Measurements from ENCODE around the gene TF. TPM values are rescaled to one million over a fixed set of nuclear protein-coding genes. Genes with fewer than 3 reads are reported as not detected.
A peak's percentile ranks its signal among the peaks of the same experiment; 100 is the strongest.

Gene TF
- total RNA-seq, 1 donor from 2014 or later: 0.34 TPM

GRCh38 chr3:133820889-133821675 lies 74.9 kb downstream of the TF start:
- H3K36me3 ChIP-seq (ENCODE audit: insufficient read depth, low read length): peaks cover 50% of the 10 kb centered on the region
- H3K27ac ChIP-seq (ENCODE audit: low read depth, low read length): no peak overlapping the region
- peaks cover 33% of the 10 kb centered on the region for H3K36me3 Mint-ChIP-seq (ENCODE audit: low read depth, unreplicated experiment)
- no peak overlapping the region for H3K9ac ChIP-seq (ENCODE audit: low read length)
- H3K4me3 ChIP-seq (ENCODE audit: insufficient read depth, low read depth, low read length): no peak overlapping the region
- H3K27me3 ChIP-seq (ENCODE audit: insufficient read depth, low read length): no peaks in the 10 kb centered on the region
- H3K4me1 Mint-ChIP-seq (ENCODE audit: low read depth, unreplicated experiment): peaks cover 4% of the 10 kb centered on the region
- H3K9me3 ChIP-seq (ENCODE audit: insufficient read depth, low read depth, low read length): no peaks in the 10 kb centered on the region
- DNase-seq (ENCODE audit: low read depth): no peak
- no peak overlapping the region for H3K4me3 Mint-ChIP-seq (ENCODE audit: unreplicated experiment)
- no peaks in the 10 kb centered on the region for H3K9me3 Mint-ChIP-seq (ENCODE audit: unreplicated experiment)
- FAIRE-seq: no peak
- TF ChIP-seq EZH2 (IDR thresholded peaks at IDR 0.05; ENCODE audit: insufficient read depth, low read length) (no peak), CTCF (IDR thresholded peaks at IDR 0.05; ENCODE audit: insufficient read depth, low read depth, low read length) (no peak)
- H3K4me2 ChIP-seq (ENCODE audit: low read length): no peak overlapping the region
- no peak overlapping the region for H2AFZ ChIP-seq (ENCODE audit: low read depth, low read length)
- peak overlapping the region; percentile 4 for H3K27ac Mint-ChIP-seq (ENCODE audit: unreplicated experiment)
- H3K4me1 ChIP-seq (ENCODE audit: insufficient read depth, low read length): peaks cover 4% of the 10 kb centered on the region
- no peaks in the 10 kb centered on the region for H3K79me2 ChIP-seq (ENCODE audit: insufficient read depth, low read length)
- no peaks in the 10 kb centered on the region for H3K27me3 Mint-ChIP-seq (ENCODE audit: low read depth, unreplicated experiment)
- peaks cover 45% of the 10 kb centered on the region for H4K20me1 ChIP-seq (ENCODE audit: insufficient read depth, low read length)

- TF ChIP-seq CTCF (IDR thresholded peaks at IDR 0.05; ENCODE audit: insufficient read depth, low read depth, low read length) (no peak), EZH2 (IDR thresholded peaks at IDR 0.05; ENCODE audit: insufficient read depth, low read length) (no peak)
- Histone ChIP-seq H2AFZ (ENCODE audit: low read depth, low read length) (no peak overlapping the region), H3K4me2 (ENCODE audit: low read length) (no peak overlapping the region), H3K36me3 (ENCODE audit: insufficient read depth, low read length) (peaks cover 43% of the 10 kb centered on the region), H3K4me3 (ENCODE audit: insufficient read depth, low read depth, low read length) (no peak overlapping the region), H3K9me3 (ENCODE audit: insufficient read depth, low read depth, low read length) (no peaks in the 10 kb centered on the region), H3K9ac (ENCODE audit: low read length) (no peak overlapping the region), H3K4me1 (ENCODE audit: insufficient read depth, low read length) (peaks cover 4% of the 10 kb centered on the region), H3K27me3 (ENCODE audit: insufficient read depth, low read length) (no peaks in the 10 kb centered on the region), H4K20me1 (ENCODE audit: insufficient read depth, low read length) (peaks cover 42% of the 10 kb centered on the region), H3K27ac (ENCODE audit: low read depth, low read length) (no peak overlapping the region), H3K79me2 (ENCODE audit: insufficient read depth, low read length) (no peaks in the 10 kb centered on the region)
- Mint-ChIP-seq H3K27me3 (ENCODE audit: low read depth, unreplicated experiment) (no peaks in the 10 kb centered on the region), H3K36me3 (ENCODE audit: low read depth, unreplicated experiment) (peaks cover 37% of the 10 kb centered on the region), H3K27ac (ENCODE audit: unreplicated experiment) (peak overlapping the region; percentile 12), H3K4me3 (ENCODE audit: unreplicated experiment) (no peak overlapping the region), H3K4me1 (ENCODE audit: low read depth, unreplicated experiment) (peaks cover 4% of the 10 kb centered on the region), H3K9me3 (ENCODE audit: unreplicated experiment) (no peaks in the 10 kb centered on the region)
- DNase-seq (ENCODE audit: low read depth) (peak; percentile 60), FAIRE-seq (no peak)
Observed at GRCh38 chr3:133821767-133822638, 75.8 kb downstream of the TF start.

All from astrocyte (in vitro differentiated cells and primary cell).